Ovary (tissue), 9 donors: ENCODE measurements around the gene HTATSF1. TPM values are rescaled to one million over a fixed set of nuclear protein-coding genes. Genes with fewer than 3 reads are reported as not detected.

Source experiments
- DNase-seq, 5 donors: peaks; one replicate each; pipeline ENCODE4 v3.0.0-alpha.2; 2019 to 2020
- H3K27ac ChIP-seq, 2 donors: fragments of 200-600 bp; one replicate each; pipeline versions ENCODE4 v1.5.1 to v1.8.0; 2019 to 2022
- H3K27me3 ChIP-seq: fragments of 200-600 bp; one replicate; pipeline ENCODE4 v1.8.0; 2022
- H3K36me3 ChIP-seq: fragments of 200-600 bp; sonication (generic); one replicate; pipeline ENCODE4 v1.5.1; 2019
- H3K4me1 ChIP-seq: one replicate; pipeline ENCODE4 v1.8.1; 2013; ENCODE audit warnings: mild to moderate bottlenecking, moderate library complexity; ENCODE audit not compliant: insufficient read depth
- H3K4me3 ChIP-seq: fragments of 200-600 bp; sonication (generic); one replicate; pipeline ENCODE4 v1.5.1; 2017
- H3K9me3 ChIP-seq, 2 donors: fragments of 200-600 bp in 1 of 2; sonication (generic) in 1 of 2; one replicate each; pipeline versions ENCODE4 v1.5.1 to v1.8.1; 2013 to 2019; ENCODE audit warnings: mild to moderate bottlenecking in 1 of 2, moderate library complexity in 1 of 2
- EP300 ChIP-seq: sonication (generic); formaldehyde crosslinking; IDR thresholded peaks from one replicate; pipeline ENCODE4 v1.6.1; 2017; ENCODE audit warnings: antibody characterized with exemption
- POLR2A ChIP-seq: fragments of 450-650 bp; IDR thresholded peaks from one replicate; pipeline ENCODE4 v1.6.1; 2017; ENCODE audit warnings: antibody characterized with exemption, mild to moderate bottlenecking, moderate library complexity
- WGBS, 3 donors: extraction: QIAGEN DNeasy Blood & Tissue Kit in 1 of 3; methylation state at CpG; one replicate each; pipeline versions ENCODE4 v1.1.5 to v1.1.7; 2013 to 2017; 5-methylcytosine and 5-hydroxymethylcytosine counted together
- intact Hi-C, 4 donors: fragments of 100-400 bp; cut with DNase I; formaldehyde crosslinking; loops; one replicate each; pipeline versions ENCODE4 v1.11.0 to v1.15.1; 2022 to 2023
- polyA plus RNA-seq, 2 donors: library from polyadenylated mRNA; stranded (reverse); fragments of 200-250 nt in 1 of 2; fragments of 350-450 nt in 1 of 2; fragmentation: Illumina TruSeq in 1 of 2; extraction: RNeasy Lipid Tissue Mini Kit (QIAGEN cat#74804) in 1 of 2; gene quantifications; one replicate each; pipeline ENCODE4 v1.2.3, GENCODE V29; 2013 to 2014
- total RNA-seq, 7 donors: library from RNA; depleted of rRNA in 2 of 7; stranded (reverse); fragments of >200 nt in 2 of 7; fragmentation: NEBNext Ultra II Directional in 3 of 7; extraction: Animal tissue kit (Norgen Biotek cat#: 25700) in 3 of 7; gene quantifications; one replicate each; pipeline versions ENCODE4 v1.1.0 to v1.2.4, GENCODE V29; 2016 to 2023
- TF ChIP-seq, protein P1 (sequence below), 3 donors: fragments of 450-650 bp in 2 of 3; fragments of 200-600 bp in 1 of 3; IDR thresholded peaks; one replicate each; pipeline versions ENCODE4 v1.5.1 to v1.8.0; 2016 to 2022; ENCODE audit warnings: antibody characterized with exemption in 3 of 3, mild to moderate bottlenecking in 1 of 3
- donor health status: DM: no; HTN: no; CAD: no; lungs with moderate emphysema.
- donor health status: DM: no; HTN: no; CAD: no.
- donor health status: Bipolar disorder and iron deficiency.
- donor health status: DM: yes; HTN: yes; CAD: no.
- donor health status: DM: no; HTN: no; CAD: no.
- donor health status: DM: yes; HTN: yes; CAD: no.

HTATSF1 gene
- total and polyA plus RNA-seq, 9 donors = 44.2 to 72.3 (median 58.8) TPM

DNA sequence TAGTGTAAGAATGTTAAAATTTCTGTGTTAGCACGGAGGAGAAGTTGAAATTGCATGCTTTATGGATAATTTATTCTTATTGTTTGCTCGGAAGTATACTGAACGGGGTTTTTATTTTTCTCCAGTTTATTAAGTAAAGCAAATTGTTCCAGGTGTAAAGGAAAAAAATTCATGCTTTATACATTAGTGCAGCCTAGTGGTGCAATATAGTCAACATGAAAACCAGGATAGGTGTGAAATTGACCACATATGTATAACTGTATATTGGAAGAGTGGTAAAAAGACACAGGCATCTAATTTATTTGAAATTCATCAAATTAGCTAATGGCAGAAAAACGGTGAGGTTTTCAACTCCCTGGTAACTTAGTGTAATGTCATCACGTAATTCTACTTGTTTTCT lies 8.7 kb upstream of the HTATSF1 start:
- Histone ChIP-seq H3K4me1 (no peaks in the 10 kb centered on the region), H3K4me3 (no peak overlapping the region), H3K27ac (no peak overlapping the region), H3K36me3 (no peaks in the 10 kb centered on the region), H3K27me3 (no peaks in the 10 kb centered on the region), H3K9me3 (no peaks in the 10 kb centered on the region)
- 26 to 31% (median 27%) methylated on average over 5 of the region's 5 CpGs for WGBS, 3 donors
- no peak for DNase-seq
- intact Hi-C loops = loop anchor here in 1 of 4 donors (10.0 kb wide), 1 partner anchor 224 kb away; no protein-coding TSS in a partner anchor
- no peak for TF ChIP-seq POLR2A
- no peak for TF ChIP-seq EP300
- TF ChIP-seq, protein P1, sequence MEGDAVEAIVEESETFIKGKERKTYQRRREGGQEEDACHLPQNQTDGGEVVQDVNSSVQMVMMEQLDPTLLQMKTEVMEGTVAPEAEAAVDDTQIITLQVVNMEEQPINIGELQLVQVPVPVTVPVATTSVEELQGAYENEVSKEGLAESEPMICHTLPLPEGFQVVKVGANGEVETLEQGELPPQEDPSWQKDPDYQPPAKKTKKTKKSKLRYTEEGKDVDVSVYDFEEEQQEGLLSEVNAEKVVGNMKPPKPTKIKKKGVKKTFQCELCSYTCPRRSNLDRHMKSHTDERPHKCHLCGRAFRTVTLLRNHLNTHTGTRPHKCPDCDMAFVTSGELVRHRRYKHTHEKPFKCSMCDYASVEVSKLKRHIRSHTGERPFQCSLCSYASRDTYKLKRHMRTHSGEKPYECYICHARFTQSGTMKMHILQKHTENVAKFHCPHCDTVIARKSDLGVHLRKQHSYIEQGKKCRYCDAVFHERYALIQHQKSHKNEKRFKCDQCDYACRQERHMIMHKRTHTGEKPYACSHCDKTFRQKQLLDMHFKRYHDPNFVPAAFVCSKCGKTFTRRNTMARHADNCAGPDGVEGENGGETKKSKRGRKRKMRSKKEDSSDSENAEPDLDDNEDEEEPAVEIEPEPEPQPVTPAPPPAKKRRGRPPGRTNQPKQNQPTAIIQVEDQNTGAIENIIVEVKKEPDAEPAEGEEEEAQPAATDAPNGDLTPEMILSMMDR (IDR thresholded peaks at IDR 0.05) = peak in 1 of 3 donors; percentile 7

DNA sequence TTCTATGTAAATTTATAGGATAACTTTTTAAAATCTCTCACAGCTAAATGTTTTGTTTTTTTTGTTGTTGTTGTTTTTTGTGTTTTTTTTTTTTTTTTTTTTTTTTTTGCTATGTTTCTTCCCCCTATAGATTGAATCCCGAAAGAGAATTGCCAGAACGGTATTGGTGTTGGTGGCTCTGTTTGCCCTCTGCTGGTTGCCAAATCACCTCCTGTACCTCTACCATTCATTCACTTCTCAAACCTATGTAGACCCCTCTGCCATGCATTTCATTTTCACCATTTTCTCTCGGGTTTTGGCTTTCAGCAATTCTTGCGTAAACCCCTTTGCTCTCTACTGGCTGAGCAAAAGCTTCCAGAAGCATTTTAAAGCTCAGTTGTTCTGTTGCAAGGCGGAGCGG lies 5.6 kb upstream of the HTATSF1 start:
- H3K36me3 ChIP-seq = no peaks in the 10 kb centered on the region
- 59 to 72% (median 69%) methylated on average over 6 of the region's 6 CpGs for WGBS, 3 donors
- intact Hi-C loops = loop anchor here in 2 of 4 donors (1.0 to 10.0 kb wide), 2 partner anchors 46 to 457 kb away; no protein-coding TSS in a partner anchor
- H3K4me3 ChIP-seq = no peak overlapping the region
- no peak overlapping the region for H3K27ac ChIP-seq
- H3K27me3 ChIP-seq = no peaks in the 10 kb centered on the region
- H3K4me1 ChIP-seq = no peaks in the 10 kb centered on the region
- TF ChIP-seq EP300 (no peak), POLR2A (no peak)
- TF ChIP-seq, protein P1 (IDR thresholded peaks at IDR 0.05) = no peak
- DNase-seq = no peak
- no peaks in the 10 kb centered on the region for H3K9me3 ChIP-seq

DNA sequence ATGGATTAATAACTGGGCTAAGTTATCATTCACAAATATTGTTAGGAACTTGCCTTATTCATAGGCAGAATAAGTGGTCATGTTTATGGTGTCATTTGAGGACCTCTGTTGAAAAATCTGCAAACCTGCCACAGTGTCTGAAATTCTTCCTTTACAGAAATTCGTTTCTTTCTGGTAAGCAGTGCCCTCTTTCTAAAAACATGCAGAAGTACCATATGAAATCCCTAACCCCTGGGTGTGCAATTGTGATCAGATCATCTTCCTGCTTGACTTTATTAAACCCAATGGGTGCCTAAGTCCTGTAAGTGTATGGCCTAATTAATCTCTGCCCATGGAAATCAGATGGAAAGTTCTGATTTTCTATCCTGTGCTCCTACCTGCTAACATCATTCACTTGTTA lies 4.4 kb upstream of the HTATSF1 start:
- intact Hi-C loops = loop anchor here in 1 of 4 donors (10.0 kb wide), 1 partner anchor 458 kb away; no protein-coding TSS in a partner anchor
- H3K4me3 ChIP-seq = no peak overlapping the region
- no peaks in the 10 kb centered on the region for H3K4me1 ChIP-seq
- WGBS, 3 donors = 10 to 22% (median 14%) methylated on average over 1 of the region's 1 CpG
- H3K27me3 ChIP-seq = no peaks in the 10 kb centered on the region
- no peaks in the 10 kb centered on the region for H3K9me3 ChIP-seq
- no peak overlapping the region for H3K27ac ChIP-seq
- DNase-seq = no peak
- no peaks in the 10 kb centered on the region for H3K36me3 ChIP-seq
- TF ChIP-seq, protein P1 (IDR thresholded peaks at IDR 0.05) = no peak
- no peak for TF ChIP-seq EP300
- no peak for TF ChIP-seq POLR2A

DNA sequence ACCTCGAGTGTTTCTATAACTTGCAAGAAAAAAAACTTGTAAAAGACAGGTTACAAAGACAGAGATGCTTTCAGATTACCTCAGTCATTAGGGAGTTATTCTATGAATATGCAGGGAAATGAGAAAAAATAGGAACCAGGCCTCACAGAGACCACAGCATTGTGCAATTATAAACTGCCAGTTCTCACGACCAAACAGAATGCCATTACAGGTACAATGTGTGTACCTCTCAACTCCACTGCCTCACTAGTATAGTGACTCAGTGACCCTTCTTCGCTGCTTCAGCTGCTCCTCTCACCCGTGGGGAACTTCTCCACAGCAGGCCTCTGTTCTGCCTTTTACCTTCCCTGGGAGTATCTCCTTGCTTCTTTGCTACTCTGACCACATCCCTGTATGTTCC lies 2.3 kb upstream of the HTATSF1 start:
- no peaks in the 10 kb centered on the region for H3K36me3 ChIP-seq
- intact Hi-C loops = loop anchor here in 1 of 4 donors (10.0 kb wide), 1 partner anchor 460 kb away; no protein-coding TSS in a partner anchor
- no peak overlapping the region for H3K27ac ChIP-seq
- no peaks in the 10 kb centered on the region for H3K27me3 ChIP-seq
- H3K9me3 ChIP-seq = no peaks in the 10 kb centered on the region
- 61 to 71% (median 69%) methylated on average over 4 of the region's 4 CpGs for WGBS, 3 donors
- no peaks in the 10 kb centered on the region for H3K4me1 ChIP-seq
- no peak for DNase-seq
- TF ChIP-seq POLR2A (no peak), EP300 (no peak)
- TF ChIP-seq, protein P1 (IDR thresholded peaks at IDR 0.05) = no peak
- H3K4me3 ChIP-seq = no peak overlapping the region
